NCI-H146 (cell line): Measurements from ENCODE around the gene SMAD3.

Experiments
- DNase-seq: peaks from one replicate; lab custom pipeline; 2025; lab: John Stamatoyannopoulos, UW

The SMAD3 gene

GRCh38 chr15:67125589-67126502 lies 60.4 kb downstream of the SMAD3 start:
- DNase-seq = peak; percentile 8

- peak; percentile 83 for DNase-seq
These were observed 61.3 kb downstream of the SMAD3 start for GRCh38 chr15:67126551-67127330.

- DNase-seq = no peak
These were observed 61.9 kb downstream of the SMAD3 start for GRCh38 chr15:67127331-67127664.

- DNase-seq = no peak
These were observed 62.6 kb downstream of the SMAD3 start for GRCh38 chr15:67127965-67128364.

GRCh38 chr15:67130166-67130565 lies 64.8 kb downstream of the SMAD3 start:
- DNase-seq = no peak

GRCh38 chr15:67130673-67131601 lies 65.5 kb downstream of the SMAD3 start:
- no peak for DNase-seq

GRCh38 chr15:67132276-67132675 lies 66.9 kb downstream of the SMAD3 start:
- no peak for DNase-seq

- no peak for DNase-seq
These were observed 67.6 kb downstream of the SMAD3 start for GRCh38 chr15:67133026-67133425.

- no peak for DNase-seq
These were observed 68.3 kb downstream of the SMAD3 start for GRCh38 chr15:67133738-67134066.

GRCh38 chr15:67134067-67134838 lies 68.9 kb downstream of the SMAD3 start:
- DNase-seq = no peak

GRCh38 chr15:67134871-67135492 lies 69.6 kb downstream of the SMAD3 start:
- DNase-seq = no peak

GRCh38 chr15:67135494-67135893 lies 70.1 kb downstream of the SMAD3 start:
- DNase-seq = no peak

- DNase-seq = no peak
These were observed 71.4 kb downstream of the SMAD3 start for GRCh38 chr15:67136802-67137201.

- DNase-seq = no peak
These were observed 71.9 kb downstream of the SMAD3 start for GRCh38 chr15:67137319-67137718.

GRCh38 chr15:67137951-67138848 lies 72.8 kb downstream of the SMAD3 start:
- no peak for DNase-seq

GRCh38 chr15:67138891-67139855 lies 73.8 kb downstream of the SMAD3 start:
- no peak for DNase-seq

- DNase-seq = no peak
These were observed 74.9 kb downstream of the SMAD3 start for GRCh38 chr15:67140078-67140833.
